ENCODE results near the gene ZIK1. TPM values are rescaled to one million over a fixed set of nuclear protein-coding genes. Genes with fewer than 3 reads are reported as not detected.

The ZIK1 gene
- total RNA-seq, 4 donors from 2014 or later, result 3.0 to 5.7 (median 4.1) TPM

DNA sequence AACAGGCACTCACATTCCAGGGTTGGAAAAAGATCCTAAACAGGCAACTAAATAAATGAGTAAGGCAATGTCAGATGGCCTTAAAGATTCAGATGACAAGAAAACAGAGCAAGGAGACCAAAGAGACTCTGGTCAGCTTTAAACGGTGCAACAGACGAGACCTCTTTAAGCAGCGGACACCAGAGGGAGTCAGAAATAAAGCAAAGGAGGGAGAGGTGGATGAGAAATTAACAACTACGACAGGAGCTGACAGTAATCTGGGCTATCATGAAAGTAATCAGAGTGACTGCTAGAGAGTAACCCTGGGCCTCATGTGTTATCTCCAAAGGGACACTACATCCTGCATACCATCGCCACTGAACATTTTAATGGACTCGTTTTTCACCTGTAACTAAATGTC lies 25.4 kb upstream of the ZIK1 start:
- DNase-seq (ENCODE audit: low spot score in 2 of 2), result no peak
- H3K36me3 ChIP-seq, result peaks cover 35% of the 10 kb centered on the region
- H3K27ac ChIP-seq, result no peak overlapping the region
- no peaks in the 10 kb centered on the region for H3K27me3 ChIP-seq
- 29% methylated on average over 6 of the region's 6 CpGs for WGBS
- peaks cover 17% of the 10 kb centered on the region for H3K4me1 ChIP-seq
- TF ChIP-seq, protein P1, sequence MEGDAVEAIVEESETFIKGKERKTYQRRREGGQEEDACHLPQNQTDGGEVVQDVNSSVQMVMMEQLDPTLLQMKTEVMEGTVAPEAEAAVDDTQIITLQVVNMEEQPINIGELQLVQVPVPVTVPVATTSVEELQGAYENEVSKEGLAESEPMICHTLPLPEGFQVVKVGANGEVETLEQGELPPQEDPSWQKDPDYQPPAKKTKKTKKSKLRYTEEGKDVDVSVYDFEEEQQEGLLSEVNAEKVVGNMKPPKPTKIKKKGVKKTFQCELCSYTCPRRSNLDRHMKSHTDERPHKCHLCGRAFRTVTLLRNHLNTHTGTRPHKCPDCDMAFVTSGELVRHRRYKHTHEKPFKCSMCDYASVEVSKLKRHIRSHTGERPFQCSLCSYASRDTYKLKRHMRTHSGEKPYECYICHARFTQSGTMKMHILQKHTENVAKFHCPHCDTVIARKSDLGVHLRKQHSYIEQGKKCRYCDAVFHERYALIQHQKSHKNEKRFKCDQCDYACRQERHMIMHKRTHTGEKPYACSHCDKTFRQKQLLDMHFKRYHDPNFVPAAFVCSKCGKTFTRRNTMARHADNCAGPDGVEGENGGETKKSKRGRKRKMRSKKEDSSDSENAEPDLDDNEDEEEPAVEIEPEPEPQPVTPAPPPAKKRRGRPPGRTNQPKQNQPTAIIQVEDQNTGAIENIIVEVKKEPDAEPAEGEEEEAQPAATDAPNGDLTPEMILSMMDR (IDR thresholded peaks at IDR 0.05), result no peak
- TF ChIP-seq POLR2AphosphoS5 (IDR thresholded peaks at IDR 0.05), result no peak
- TF ChIP-seq EP300 (IDR thresholded peaks at IDR 0.05), result no peak
- TF ChIP-seq POLR2A (IDR thresholded peaks at IDR 0.05), result no peak
- peak overlapping the region; percentile 67 for H3K4me3 ChIP-seq
- H3K9me3 ChIP-seq, result peaks cover 17% of the 10 kb centered on the region

DNA sequence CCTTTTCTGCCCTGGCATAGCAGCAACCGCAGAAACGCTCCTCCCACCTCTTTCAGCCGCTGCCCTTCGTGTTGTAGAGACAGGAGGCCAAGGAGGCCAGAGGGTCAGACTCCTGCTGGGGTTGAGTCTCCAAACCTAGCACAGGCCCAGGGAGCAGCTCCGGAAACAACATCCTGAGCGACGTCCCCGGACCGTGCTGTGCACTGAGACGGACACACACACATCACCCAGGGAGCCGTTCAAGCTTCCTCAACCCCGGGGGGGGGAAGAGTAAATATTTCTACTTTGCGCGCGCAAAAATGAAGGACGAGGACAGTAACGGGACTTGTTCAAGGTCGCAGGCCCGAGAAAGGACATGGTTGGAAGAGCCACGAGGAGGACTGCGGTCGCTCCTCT lies 24.9 kb upstream of the ZIK1 start:
- 0% methylated on average over 22 of the region's 22 CpGs for WGBS
- Histone ChIP-seq H3K9me3 (peaks cover 17% of the 10 kb centered on the region), H3K4me3 (peak overlapping the region; percentile 67), H3K36me3 (peaks cover 30% of the 10 kb centered on the region), H3K27me3 (no peaks in the 10 kb centered on the region), H3K27ac (no peak overlapping the region), H3K4me1 (peaks cover 17% of the 10 kb centered on the region)
- TF ChIP-seq EP300 (IDR thresholded peaks at IDR 0.05), result no peak
- TF ChIP-seq POLR2AphosphoS5 (IDR thresholded peaks at IDR 0.05), result no peak
- TF ChIP-seq, protein P1 (IDR thresholded peaks at IDR 0.05), result no peak
- TF ChIP-seq POLR2A (IDR thresholded peaks at IDR 0.05), result no peak
- DNase-seq (ENCODE audit: low spot score in 2 of 2), result no peak

DNA sequence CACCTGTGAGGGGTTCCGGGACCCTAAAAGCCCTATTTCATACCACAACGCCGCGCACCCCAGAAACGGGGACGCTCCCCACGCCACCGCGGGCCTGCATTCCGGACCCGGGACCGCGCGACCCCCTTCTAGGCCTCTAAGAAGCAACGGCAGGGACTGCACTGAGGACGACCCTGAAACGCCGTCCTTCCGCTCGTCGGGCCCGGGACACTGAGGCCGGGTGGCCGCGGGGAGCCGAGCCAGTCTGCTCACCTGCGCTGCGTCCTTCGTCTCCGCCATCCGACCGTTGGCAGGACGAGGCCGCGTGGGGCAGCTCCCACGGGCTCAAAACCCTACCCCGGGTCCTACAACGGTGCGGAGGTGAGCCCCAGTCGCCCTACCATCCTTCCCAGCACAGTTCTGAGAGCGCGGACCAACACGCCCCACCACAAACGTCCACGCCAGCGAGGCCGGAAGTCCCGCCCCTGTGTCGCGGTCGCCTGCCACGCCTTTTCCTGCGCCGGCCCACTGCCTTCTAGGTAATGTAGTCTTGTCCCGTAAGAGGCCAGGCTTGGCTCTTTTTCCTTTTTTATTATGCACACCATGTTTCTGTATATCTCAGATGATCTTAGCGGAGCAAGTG lies 24.4 kb upstream of the ZIK1 start, which contains the start of gene ZNF550:
ZNF550 (minus strand) TSS at position 460 of the 622 bp plus-strand sequence; CDS start at position 279, 181 bp downstream.
- Histone ChIP-seq H3K4me3 (peak within 1 kb of the TSS; percentile 67), H3K27me3 (no peaks in the 10 kb centered on the region), H3K27ac (peak within 1 kb of the TSS; percentile 0), H3K4me1 (peaks cover 17% of the 10 kb centered on the region), H3K36me3 (peaks cover 25% of the 10 kb centered on the region), H3K9me3 (peaks cover 15% of the 10 kb centered on the region)
- WGBS, result under 1% methylated on average over 42 of the region's 56 CpGs
- peak in 1 of 3 donors; percentile 41 for TF ChIP-seq POLR2AphosphoS5 (IDR thresholded peaks at IDR 0.05)
- TF ChIP-seq, protein P1 (IDR thresholded peaks at IDR 0.05), result no peak
- peak; percentile 93 to 95 for DNase-seq (ENCODE audit: low spot score in 2 of 2)

DNA sequence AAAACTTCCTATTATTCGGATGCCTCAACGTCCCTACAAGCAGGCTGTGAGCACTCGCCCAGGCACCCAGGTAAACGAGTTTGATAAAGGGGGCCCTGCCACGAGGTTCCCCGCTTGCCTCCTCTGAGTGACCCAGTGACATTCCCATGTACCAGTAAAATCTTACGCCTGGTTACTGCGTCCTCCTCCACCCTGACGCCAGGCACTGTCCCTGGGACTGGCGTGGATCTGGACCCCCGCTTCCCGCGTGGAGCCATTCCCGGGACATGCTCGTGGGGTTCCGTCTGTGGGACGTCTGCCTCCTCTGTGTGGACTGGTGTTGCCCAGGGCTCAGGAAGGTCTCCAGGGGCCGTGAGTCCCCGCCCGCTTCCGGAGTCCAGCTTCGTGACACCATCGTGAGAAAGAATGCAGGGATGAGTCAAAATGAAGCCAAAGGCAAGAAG lies 23.9 kb upstream of the ZIK1 start:
- 14% methylated on average over 14 of the region's 23 CpGs for WGBS
- Histone ChIP-seq H3K4me1 (peaks cover 17% of the 10 kb centered on the region), H3K27ac (peak overlapping the region; percentile 0), H3K36me3 (peaks cover 20% of the 10 kb centered on the region), H3K27me3 (no peaks in the 10 kb centered on the region), H3K9me3 (peaks cover 16% of the 10 kb centered on the region), H3K4me3 (peak overlapping the region; percentile 67)
- peak in 1 of 2 donors; percentile 59 for DNase-seq (ENCODE audit: low spot score in 2 of 2)
- TF ChIP-seq, protein P1 (IDR thresholded peaks at IDR 0.05), result no peak
- TF ChIP-seq EP300 (IDR thresholded peaks at IDR 0.05), result no peak
- TF ChIP-seq POLR2AphosphoS5 (IDR thresholded peaks at IDR 0.05), result no peak
- no peak for TF ChIP-seq POLR2A (IDR thresholded peaks at IDR 0.05)

DNA sequence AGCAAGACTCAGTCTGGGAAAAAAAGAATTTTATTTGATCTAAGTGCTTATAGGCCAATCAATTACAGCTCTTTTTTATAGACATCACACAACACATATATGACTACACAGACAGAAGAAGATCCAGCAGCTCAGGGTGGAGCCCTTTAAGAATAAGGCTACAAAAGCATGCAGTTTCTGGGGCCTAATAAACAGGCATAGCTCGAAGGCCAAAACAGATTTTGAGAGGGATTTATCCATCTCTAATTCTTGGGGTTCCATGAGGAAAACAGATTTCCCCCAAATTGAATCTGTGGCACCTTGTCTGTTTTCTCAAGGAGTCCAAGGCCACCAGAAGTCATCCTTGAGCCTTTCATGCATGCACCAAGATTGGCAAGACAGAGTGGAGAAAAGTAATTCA lies 20.4 kb upstream of the ZIK1 start:
- DNase-seq (ENCODE audit: low spot score in 2 of 2), result no peak
- no peak overlapping the region for H3K4me3 ChIP-seq
- no peak for TF ChIP-seq POLR2A (IDR thresholded peaks at IDR 0.05)
- TF ChIP-seq POLR2AphosphoS5 (IDR thresholded peaks at IDR 0.05), result no peak
- no peak for TF ChIP-seq EP300 (IDR thresholded peaks at IDR 0.05)
- TF ChIP-seq, protein P1 (IDR thresholded peaks at IDR 0.05), result no peak
- no peak overlapping the region for H3K27ac ChIP-seq
- 68% methylated on average over 1 of the region's 1 CpG for WGBS
- peaks cover 13% of the 10 kb centered on the region for H3K4me1 ChIP-seq
- H3K36me3 ChIP-seq, result no peaks in the 10 kb centered on the region
- peaks cover 49% of the 10 kb centered on the region for H3K9me3 ChIP-seq
- no peaks in the 10 kb centered on the region for H3K27me3 ChIP-seq

All from suprapubic skin (tissue), 4 donors.